Measurements from ENCODE around the gene IMP4. TPM values are rescaled to one million over a fixed set of nuclear protein-coding genes. Genes with fewer than 3 reads are reported as not detected.

IMP4 gene
- total RNA-seq, 3 donors from 2014 or later: 52.7 to 70.4 (median 56.0) TPM

- no peaks in the 10 kb centered on the region for H3K4me1 ChIP-seq (ENCODE audit: low read depth)
- H3K9me3 ChIP-seq: no peaks in the 10 kb centered on the region
- H3K4me3 ChIP-seq: no peak overlapping the region
- ATAC-seq (no peak), DNase-seq (no peak)
- intact Hi-C loops (cut with DNase I, micrococcal nuclease): no loop called here
- H3K36me3 ChIP-seq (ENCODE audit: low read depth): no peaks in the 10 kb centered on the region
- TF ChIP-seq, protein P1, sequence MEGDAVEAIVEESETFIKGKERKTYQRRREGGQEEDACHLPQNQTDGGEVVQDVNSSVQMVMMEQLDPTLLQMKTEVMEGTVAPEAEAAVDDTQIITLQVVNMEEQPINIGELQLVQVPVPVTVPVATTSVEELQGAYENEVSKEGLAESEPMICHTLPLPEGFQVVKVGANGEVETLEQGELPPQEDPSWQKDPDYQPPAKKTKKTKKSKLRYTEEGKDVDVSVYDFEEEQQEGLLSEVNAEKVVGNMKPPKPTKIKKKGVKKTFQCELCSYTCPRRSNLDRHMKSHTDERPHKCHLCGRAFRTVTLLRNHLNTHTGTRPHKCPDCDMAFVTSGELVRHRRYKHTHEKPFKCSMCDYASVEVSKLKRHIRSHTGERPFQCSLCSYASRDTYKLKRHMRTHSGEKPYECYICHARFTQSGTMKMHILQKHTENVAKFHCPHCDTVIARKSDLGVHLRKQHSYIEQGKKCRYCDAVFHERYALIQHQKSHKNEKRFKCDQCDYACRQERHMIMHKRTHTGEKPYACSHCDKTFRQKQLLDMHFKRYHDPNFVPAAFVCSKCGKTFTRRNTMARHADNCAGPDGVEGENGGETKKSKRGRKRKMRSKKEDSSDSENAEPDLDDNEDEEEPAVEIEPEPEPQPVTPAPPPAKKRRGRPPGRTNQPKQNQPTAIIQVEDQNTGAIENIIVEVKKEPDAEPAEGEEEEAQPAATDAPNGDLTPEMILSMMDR (IDR thresholded peaks at IDR 0.05): no peak
Measured at GRCh38 chr2:130304726-130305125, 38.0 kb upstream of the IMP4 start.

DNA sequence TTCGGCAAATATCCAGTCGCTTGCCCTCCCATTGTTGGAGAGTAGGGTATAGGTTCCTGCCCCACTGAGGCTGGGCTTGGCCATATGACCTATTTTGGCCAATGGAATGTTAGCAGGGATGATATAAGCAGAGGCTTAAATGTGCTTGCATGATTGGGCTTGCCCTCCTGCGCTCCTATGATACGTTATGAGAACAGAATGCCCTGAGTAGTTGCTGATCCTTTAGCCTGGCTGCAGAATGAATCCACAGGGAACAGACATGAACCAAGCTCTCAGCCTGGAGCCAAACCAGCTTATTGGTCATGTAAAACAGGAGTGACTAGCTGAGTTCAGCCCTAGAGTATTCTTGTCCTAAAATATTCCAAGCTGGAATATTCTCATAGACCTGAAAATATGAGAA lies 34.8 kb upstream of the IMP4 start:
- intact Hi-C loops (cut with DNase I, micrococcal nuclease): no loop called here
- ATAC-seq: no peak
- Histone ChIP-seq H3K4me3 (no peak overlapping the region), H3K9me3 (no peaks in the 10 kb centered on the region), H3K36me3 (ENCODE audit: low read depth) (no peaks in the 10 kb centered on the region), H3K4me1 (ENCODE audit: low read depth) (no peaks in the 10 kb centered on the region)
- TF ChIP-seq, protein P1 (IDR thresholded peaks at IDR 0.05): no peak
- no peak for DNase-seq

GRCh38 chr2:130310881-130311280 lies 31.8 kb upstream of the IMP4 start:
- H3K9me3 ChIP-seq: no peaks in the 10 kb centered on the region
- no peaks in the 10 kb centered on the region for H3K4me1 ChIP-seq (ENCODE audit: low read depth)
- intact Hi-C loops (cut with DNase I, micrococcal nuclease): no loop called here
- DNase-seq: no peak
- no peak overlapping the region for H3K4me3 ChIP-seq
- no peaks in the 10 kb centered on the region for H3K36me3 ChIP-seq (ENCODE audit: low read depth)
- TF ChIP-seq, protein P1 (IDR thresholded peaks at IDR 0.05): no peak
- ATAC-seq: no peak

- TF ChIP-seq, protein P1 (IDR thresholded peaks at IDR 0.05): no peak
- ATAC-seq (no peak), DNase-seq (no peak)
- Histone ChIP-seq H3K36me3 (ENCODE audit: low read depth) (no peaks in the 10 kb centered on the region), H3K9me3 (no peaks in the 10 kb centered on the region), H3K4me1 (ENCODE audit: low read depth) (no peaks in the 10 kb centered on the region), H3K4me3 (no peak overlapping the region)
- intact Hi-C loops (cut with DNase I, micrococcal nuclease): no loop called here
Measured at GRCh38 chr2:130313812-130314334, 28.8 kb upstream of the IMP4 start.

DNA sequence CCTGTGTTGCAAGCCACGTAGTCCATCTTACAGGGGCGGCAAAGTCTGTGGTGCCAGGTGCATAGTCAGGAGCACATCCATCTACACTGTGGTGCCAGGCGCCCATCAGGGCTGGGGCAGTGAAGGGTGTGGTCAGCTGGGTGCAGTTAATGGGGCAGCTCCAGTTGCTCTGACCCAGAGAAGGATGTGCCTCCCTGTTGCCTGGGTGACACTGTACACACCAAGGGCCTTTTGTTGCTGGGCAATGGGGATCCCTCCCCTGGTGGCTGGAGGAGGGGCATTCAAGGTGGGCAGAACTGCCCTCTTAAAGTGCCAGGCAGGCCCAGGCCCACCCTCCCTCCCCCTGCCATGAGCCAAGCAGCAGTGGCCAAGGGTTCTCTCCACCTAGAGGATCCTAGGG lies 28.3 kb upstream of the IMP4 start:
- Histone ChIP-seq H3K4me1 (ENCODE audit: low read depth) (no peaks in the 10 kb centered on the region), H3K9me3 (no peaks in the 10 kb centered on the region), H3K36me3 (ENCODE audit: low read depth) (no peaks in the 10 kb centered on the region), H3K4me3 (no peak overlapping the region)
- intact Hi-C loops (cut with DNase I, micrococcal nuclease): no loop called here
- ATAC-seq (peak; percentile 17), DNase-seq (no peak)
- TF ChIP-seq, protein P1 (IDR thresholded peaks at IDR 0.05): no peak

DNA sequence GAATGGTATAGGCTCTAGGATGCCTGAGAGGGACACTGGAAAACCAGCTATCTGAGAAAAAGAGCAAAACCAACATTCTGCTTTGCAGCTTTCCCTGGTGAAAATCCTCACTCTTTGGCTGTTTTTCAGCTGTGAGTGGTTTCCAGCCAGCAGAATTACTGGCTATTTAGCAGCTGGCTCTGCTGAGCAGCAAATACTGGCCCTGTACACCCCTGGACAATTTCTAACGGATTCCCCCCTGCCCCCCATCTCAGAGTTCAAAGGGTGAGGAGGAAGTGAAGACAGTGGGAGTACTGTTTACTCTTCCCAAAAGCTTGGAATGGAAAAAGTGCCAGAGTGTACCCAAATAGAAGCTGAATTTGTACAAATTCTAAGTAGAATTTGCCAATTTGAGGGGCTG lies 26.1 kb upstream of the IMP4 start:
- H3K4me1 ChIP-seq (ENCODE audit: low read depth): no peaks in the 10 kb centered on the region
- H3K9me3 ChIP-seq: no peaks in the 10 kb centered on the region
- H3K36me3 ChIP-seq (ENCODE audit: low read depth): no peaks in the 10 kb centered on the region
- TF ChIP-seq, protein P1 (IDR thresholded peaks at IDR 0.05): no peak
- DNase-seq (no peak), ATAC-seq (no peak)
- H3K4me3 ChIP-seq: no peak overlapping the region
- intact Hi-C loops (cut with DNase I, micrococcal nuclease): no loop called here

Data from mucosa of descending colon (tissue), 3 donors.